Activated CD4-positive, alpha-beta T cell treated with anti-CD3 and anti-CD28 coated beads, Interleukin-2, amount 10 ng/mL, durations not matched to agents 24 days and 14 days (primary cell): ENCODE results near the gene ACAT2. TPM values are rescaled to one million over a fixed set of nuclear protein-coding genes. Genes with fewer than 3 reads are reported as not detected.
A peak's percentile ranks its signal among the peaks of the same experiment; 100 is the strongest.
"Not testable (repeated sequence)": the region's sequence is repeated elsewhere in the genome, so short reads cannot be mapped to it uniquely, and the experiment has no call there.

Experiments
- DNase-seq: peaks from one replicate; pipeline ENCODE4 v3.0.0; 2022
- H3K27ac Mint-ChIP-seq: one replicate; pipeline ENCODE4 v1.8.0; 2022; ENCODE audit warnings: mild to moderate bottlenecking, mixed read lengths
- H3K27me3 Mint-ChIP-seq: one replicate; pipeline ENCODE4 v1.8.0; 2022; ENCODE audit warnings: mixed read lengths
- H3K36me3 Mint-ChIP-seq: one replicate; pipeline ENCODE4 v1.8.0; 2022; ENCODE audit warnings: low read depth, mild to moderate bottlenecking, mixed read lengths
- H3K4me1 Mint-ChIP-seq: one replicate; pipeline ENCODE4 v1.8.0; 2021; ENCODE audit warnings: mixed read lengths
- H3K4me3 Mint-ChIP-seq: one replicate; pipeline ENCODE4 v1.8.0; 2022; ENCODE audit warnings: mild to moderate bottlenecking, moderate library complexity, mixed read lengths
- H3K9me3 Mint-ChIP-seq: one replicate; pipeline ENCODE4 v1.8.0; 2021; ENCODE audit warnings: mixed read lengths
- intact Hi-C: fragments of 100-400 bp; cut with micrococcal nuclease; formaldehyde crosslinking; loops from one replicate; pipeline ENCODE4 v1.15.1; 2023
- total RNA-seq: library from RNA; stranded (reverse); gene quantifications from 2 replicates; pipeline ENCODE4 v1.2.3, GENCODE V29; 2022

Gene ACAT2
- 85.3 and 88.2 TPM in 2 replicates for total RNA-seq

GRCh38 chr6:159761873-159762680 is at the start of gene ACAT2:
ACAT2 (plus strand) TSS chr6:159762045; CDS start chr6:159762088, 43 bp downstream.
- Mint-ChIP-seq H3K4me3 (peak within 1 kb of the TSS; percentile 94), H3K9me3 (no peaks in the 10 kb centered on the region), H3K27ac (peak within 1 kb of the TSS; percentile 98), H3K36me3 (peaks cover 52% of the 10 kb centered on the region), H3K27me3 (no peaks in the 10 kb centered on the region), H3K4me1 (peaks cover 42% of the 10 kb centered on the region)
- DNase-seq = peak; percentile 98
- intact Hi-C loops = loop anchor here (1.0 kb wide), 3 partner anchors 27 to 71 kb away; partner anchors contain the start of genes TCP1 and WTAP

DNA sequence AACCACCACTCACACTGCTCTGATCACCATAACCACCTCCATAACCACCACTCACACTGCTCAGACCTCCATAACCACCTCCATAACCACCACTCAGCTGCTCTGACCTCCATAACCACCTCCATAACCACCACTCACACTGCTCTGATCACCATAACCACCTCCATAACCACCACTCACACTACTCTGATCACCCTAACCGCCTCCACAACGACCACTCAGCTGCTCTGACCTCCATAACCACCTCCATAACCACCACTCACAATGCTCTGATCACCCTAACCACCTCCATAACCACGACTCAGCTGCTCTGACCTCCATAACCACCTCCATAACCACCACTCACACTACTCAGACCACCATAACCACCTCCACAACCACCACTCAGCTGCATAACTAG is 49.5 kb upstream of the ACAT2 start:
- H3K27ac Mint-ChIP-seq, H3K27me3 Mint-ChIP-seq, DNase-seq: not testable (repeated sequence)

DNA sequence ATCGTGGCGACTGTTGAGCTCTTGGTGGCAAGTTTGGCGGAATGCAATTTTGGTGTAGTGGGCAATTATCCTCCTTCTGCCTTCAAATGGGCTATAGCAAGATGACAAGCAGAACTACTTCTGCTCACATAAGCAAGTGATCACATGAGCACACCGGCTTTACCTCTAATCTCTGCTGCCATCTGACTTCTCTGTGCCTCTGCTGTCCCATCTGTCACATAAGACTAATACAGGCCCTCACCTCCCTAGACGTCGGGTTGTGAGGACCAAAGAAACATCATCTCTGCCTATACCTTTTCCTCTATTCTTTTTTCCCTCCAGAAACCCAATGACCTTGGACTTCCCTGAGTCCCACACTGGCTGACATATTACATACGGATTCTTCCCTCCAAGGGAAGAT is 47.9 kb upstream of the ACAT2 start:
- no peak overlapping the region for H3K4me3 Mint-ChIP-seq
- H3K4me1 Mint-ChIP-seq = peaks cover 15% of the 10 kb centered on the region
- H3K9me3 Mint-ChIP-seq = no peaks in the 10 kb centered on the region
- H3K27me3 Mint-ChIP-seq = peaks cover 3% of the 10 kb centered on the region
- no peak for DNase-seq
- peaks cover 1% of the 10 kb centered on the region for H3K36me3 Mint-ChIP-seq
- intact Hi-C loops = no loop called here
- no peak overlapping the region for H3K27ac Mint-ChIP-seq

More for the DNA sequence above, 49.5 kb upstream of the ACAT2 start:
- H3K4me3 Mint-ChIP-seq, H3K9me3 Mint-ChIP-seq, H3K36me3 Mint-ChIP-seq, intact Hi-C loops: not testable (repeated sequence)
- H3K4me1 Mint-ChIP-seq = peaks cover 10% of the 10 kb centered on the region

- Mint-ChIP-seq H3K4me3 (no peak overlapping the region), H3K4me1 (peaks cover 15% of the 10 kb centered on the region), H3K27me3 (peaks cover 1% of the 10 kb centered on the region), H3K36me3 (peaks cover under 1% of the 10 kb centered on the region), H3K27ac (no peak overlapping the region), H3K9me3 (no peaks in the 10 kb centered on the region)
- no peak for DNase-seq
- intact Hi-C loops = no loop called here
Measured at GRCh38 chr6:159714404-159714803, 47.4 kb upstream of the ACAT2 start.

- no peaks in the 10 kb centered on the region for H3K36me3 Mint-ChIP-seq
- no peak overlapping the region for H3K27ac Mint-ChIP-seq
- no peaks in the 10 kb centered on the region for H3K9me3 Mint-ChIP-seq
- H3K4me3 Mint-ChIP-seq = no peak overlapping the region
- DNase-seq = no peak
- H3K4me1 Mint-ChIP-seq = peaks cover 15% of the 10 kb centered on the region
- intact Hi-C loops = no loop called here
- H3K27me3 Mint-ChIP-seq = no peaks in the 10 kb centered on the region
Measured at GRCh38 chr6:159715166-159715565, 46.7 kb upstream of the ACAT2 start.

DNA sequence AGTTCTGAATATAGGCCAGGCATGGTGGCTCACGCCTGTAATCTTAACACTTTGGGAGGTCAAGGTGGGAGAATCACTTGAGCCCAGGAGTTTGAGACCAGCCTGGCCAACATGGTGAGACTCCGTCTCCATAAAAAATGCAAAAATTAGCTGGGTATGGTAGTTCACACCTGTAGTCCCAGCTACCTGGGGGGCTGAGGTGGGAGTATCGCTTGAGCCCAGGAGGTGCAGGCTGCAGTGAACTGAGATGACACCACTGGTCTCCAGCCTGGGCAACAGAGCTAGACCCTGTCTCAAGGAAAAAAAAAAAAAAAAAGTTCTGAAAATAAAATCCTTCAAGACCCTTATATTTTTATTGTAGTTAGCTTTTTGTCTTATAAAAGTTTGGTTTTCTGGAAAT is 46.2 kb upstream of the ACAT2 start:
- DNase-seq = no peak
- no peak overlapping the region for H3K27ac Mint-ChIP-seq
- no peaks in the 10 kb centered on the region for H3K27me3 Mint-ChIP-seq
- H3K4me1 Mint-ChIP-seq = peaks cover 15% of the 10 kb centered on the region
- no peaks in the 10 kb centered on the region for H3K9me3 Mint-ChIP-seq
- no peak overlapping the region for H3K4me3 Mint-ChIP-seq
- H3K36me3 Mint-ChIP-seq = no peaks in the 10 kb centered on the region
- intact Hi-C loops = no loop called here

- no peak for DNase-seq
- intact Hi-C loops = no loop called here
- H3K9me3 Mint-ChIP-seq = no peaks in the 10 kb centered on the region
Measured at GRCh38 chr6:159716247-159717096, 45.4 kb upstream of the ACAT2 start.

DNA sequence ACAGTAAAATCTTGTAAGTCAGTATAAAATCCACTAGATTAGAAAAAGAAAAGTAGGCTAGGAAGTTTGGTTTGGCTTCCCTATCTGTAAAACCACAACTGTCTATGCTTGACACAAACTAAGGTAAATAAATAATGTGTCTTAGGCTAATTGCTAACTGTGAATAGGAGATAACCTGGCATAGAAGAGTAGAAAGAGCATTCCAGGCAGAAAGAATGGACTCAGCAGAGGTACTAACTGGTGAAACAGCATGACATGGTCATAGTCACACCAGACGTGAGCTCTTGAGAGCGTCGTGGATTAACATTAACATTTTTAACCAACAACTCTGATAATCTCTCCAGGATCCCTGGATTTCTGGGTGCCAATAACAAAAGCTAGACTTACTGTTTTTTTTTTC is 43.2 kb upstream of the ACAT2 start:
- intact Hi-C loops = no loop called here
- Mint-ChIP-seq H3K9me3 (peaks cover 5% of the 10 kb centered on the region), H3K27ac (no peak overlapping the region), H3K36me3 (peaks cover 16% of the 10 kb centered on the region), H3K27me3 (no peaks in the 10 kb centered on the region), H3K4me3 (no peak overlapping the region), H3K4me1 (peaks cover 19% of the 10 kb centered on the region)
- DNase-seq = no peak

More at GRCh38 chr6:159716247-159717096, 45.4 kb upstream of the ACAT2 start:
- Mint-ChIP-seq H3K4me3 (no peak overlapping the region), H3K27ac (no peak overlapping the region), H3K36me3 (no peaks in the 10 kb centered on the region), H3K4me1 (peaks cover 15% of the 10 kb centered on the region), H3K27me3 (no peaks in the 10 kb centered on the region)

DNA sequence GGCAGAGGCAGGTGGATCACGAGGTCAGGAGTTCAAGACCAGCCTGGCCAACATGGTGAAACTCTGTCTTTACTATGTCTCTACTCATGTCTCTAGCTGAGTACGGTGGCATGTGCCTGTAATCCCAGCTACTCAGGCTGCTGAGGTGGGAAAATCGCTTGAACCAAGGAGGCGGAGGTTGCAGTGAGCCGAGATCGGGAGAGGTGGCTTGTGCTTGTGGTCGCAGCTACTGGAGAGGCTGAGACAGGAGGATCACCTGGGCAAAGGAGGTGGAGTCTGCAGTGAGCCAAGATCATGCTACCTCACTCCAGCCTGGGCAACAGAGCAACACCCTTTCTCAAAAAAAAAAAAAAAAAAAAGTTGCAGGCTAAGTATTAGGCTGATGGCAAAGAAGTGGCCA is 42.6 kb upstream of the ACAT2 start:
- DNase-seq = peak; percentile 54
- intact Hi-C loops = no loop called here
- Mint-ChIP-seq H3K36me3 (peaks cover 21% of the 10 kb centered on the region), H3K4me3 (no peak overlapping the region), H3K27me3 (no peaks in the 10 kb centered on the region), H3K9me3 (peaks cover 5% of the 10 kb centered on the region), H3K27ac (no peak overlapping the region), H3K4me1 (peaks cover 19% of the 10 kb centered on the region)

GRCh38 chr6:159720708-159721107 is 41.1 kb upstream of the ACAT2 start:
- H3K27ac Mint-ChIP-seq = no peak overlapping the region
- intact Hi-C loops = no loop called here
- no peaks in the 10 kb centered on the region for H3K27me3 Mint-ChIP-seq
- DNase-seq = peak; percentile 84
- peaks cover 25% of the 10 kb centered on the region for H3K36me3 Mint-ChIP-seq
- H3K4me3 Mint-ChIP-seq = no peak overlapping the region
- peaks cover 21% of the 10 kb centered on the region for H3K4me1 Mint-ChIP-seq
- H3K9me3 Mint-ChIP-seq = peaks cover 5% of the 10 kb centered on the region

GRCh38 chr6:159721981-159722380 is 39.9 kb upstream of the ACAT2 start:
- H3K4me3 Mint-ChIP-seq, H3K9me3 Mint-ChIP-seq, DNase-seq, H3K27ac Mint-ChIP-seq, intact Hi-C loops, H3K27me3 Mint-ChIP-seq: not testable (repeated sequence)
- Mint-ChIP-seq H3K36me3 (peaks cover 32% of the 10 kb centered on the region), H3K4me1 (peaks cover 20% of the 10 kb centered on the region)

- H3K4me3 Mint-ChIP-seq = no peak overlapping the region
- no peak overlapping the region for H3K27ac Mint-ChIP-seq
- peaks cover 5% of the 10 kb centered on the region for H3K9me3 Mint-ChIP-seq
- H3K4me1 Mint-ChIP-seq = peaks cover 20% of the 10 kb centered on the region
- H3K27me3 Mint-ChIP-seq = no peaks in the 10 kb centered on the region
- no peak for DNase-seq
- intact Hi-C loops = no loop called here
- H3K36me3 Mint-ChIP-seq = peaks cover 32% of the 10 kb centered on the region
Measured at GRCh38 chr6:159722655-159723054, 39.2 kb upstream of the ACAT2 start.

- Mint-ChIP-seq H3K4me1 (peaks cover 20% of the 10 kb centered on the region), H3K9me3 (peaks cover 5% of the 10 kb centered on the region), H3K27ac (no peak overlapping the region), H3K4me3 (no peak overlapping the region), H3K36me3 (peaks cover 32% of the 10 kb centered on the region), H3K27me3 (no peaks in the 10 kb centered on the region)
- intact Hi-C loops = no loop called here
- no peak for DNase-seq
Measured at GRCh38 chr6:159723259-159723658, 38.6 kb upstream of the ACAT2 start.

DNA sequence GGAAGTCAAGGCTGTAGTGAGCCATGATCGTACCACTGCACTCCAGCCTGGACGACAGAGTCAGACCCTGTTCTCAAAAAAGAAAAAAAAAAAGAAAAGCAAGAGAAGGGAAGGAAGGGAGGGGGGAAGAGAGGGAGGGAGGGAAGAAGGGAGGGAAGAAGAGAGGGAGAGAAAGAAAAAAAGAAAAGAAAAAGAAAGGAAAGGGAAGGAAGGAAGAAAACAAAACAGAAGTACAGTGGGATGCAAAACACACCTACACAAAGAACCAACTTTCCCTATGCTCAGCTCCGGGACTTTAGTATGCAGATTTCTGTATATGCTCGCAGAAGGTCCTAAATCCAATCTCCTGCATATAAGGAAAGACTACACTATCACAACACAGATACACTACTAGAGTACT is 37.1 kb upstream of the ACAT2 start:
- Mint-ChIP-seq H3K4me1 (peaks cover 25% of the 10 kb centered on the region), H3K36me3 (peaks cover 42% of the 10 kb centered on the region), H3K9me3 (peaks cover 5% of the 10 kb centered on the region), H3K4me3 (peak overlapping the region; percentile 17), H3K27me3 (no peaks in the 10 kb centered on the region), H3K27ac (no peak overlapping the region)
- intact Hi-C loops = loop anchor here (5.0 kb wide), 1 partner anchor 682 kb away; the partner anchor contains the start of gene TAGAP
- DNase-seq = no peak
